Neural crest cell (in vitro differentiated cells): ENCODE data around the gene NSD1. TPM values are rescaled to one million over a fixed set of nuclear protein-coding genes. Genes with fewer than 3 reads are reported as not detected.

ENCODE experiments used
- DNase-seq: peaks from one replicate; pipeline ENCODE4 v3.0.0; 2021; ENCODE audit warnings: low read depth, mixed read lengths, low spot score
- H3K27ac Mint-ChIP-seq: one replicate; pipeline ENCODE4 v1.8.0; 2021; ENCODE audit warnings: mild to moderate bottlenecking, mixed read lengths; ENCODE audit not compliant: unreplicated experiment
- H3K27me3 Mint-ChIP-seq: 2 replicates; pipeline ENCODE4 v1.8.0; 2021; ENCODE audit warnings: low read depth, mild to moderate bottlenecking, mixed read lengths
- H3K36me3 Mint-ChIP-seq: 2 replicates; pipeline ENCODE4 v1.8.0; 2021; ENCODE audit warnings: low read depth, mild to moderate bottlenecking, mixed read lengths
- H3K4me1 Mint-ChIP-seq: 2 replicates; pipeline ENCODE4 v1.8.0; 2021; ENCODE audit warnings: mixed read lengths
- H3K4me3 Mint-ChIP-seq: one replicate; pipeline ENCODE4 v1.8.0; 2021; ENCODE audit warnings: mild to moderate bottlenecking, mixed read lengths
- H3K9me3 Mint-ChIP-seq: 2 replicates; pipeline ENCODE4 v1.8.0; 2021; ENCODE audit warnings: mixed read lengths
- long read RNA-seq: library from polyadenylated mRNA; unstranded; transcript quantifications from one replicate; pipeline ENCODE4 v2.0.0, GENCODE V29; 2020
- total RNA-seq: library from RNA; stranded (reverse); gene quantifications from 2 replicates; pipeline ENCODE4 v1.2.1, GENCODE V29; 2021
- TF ChIP-seq, protein P1 (sequence below): fragments of 200-600 bp; sonication (generic); conservative IDR thresholded peaks from 2 replicates; pipeline ENCODE4 v1.5.0; 2021; ENCODE audit warnings: antibody characterized with exemption, mild to moderate bottlenecking

The NSD1 gene, protein sequence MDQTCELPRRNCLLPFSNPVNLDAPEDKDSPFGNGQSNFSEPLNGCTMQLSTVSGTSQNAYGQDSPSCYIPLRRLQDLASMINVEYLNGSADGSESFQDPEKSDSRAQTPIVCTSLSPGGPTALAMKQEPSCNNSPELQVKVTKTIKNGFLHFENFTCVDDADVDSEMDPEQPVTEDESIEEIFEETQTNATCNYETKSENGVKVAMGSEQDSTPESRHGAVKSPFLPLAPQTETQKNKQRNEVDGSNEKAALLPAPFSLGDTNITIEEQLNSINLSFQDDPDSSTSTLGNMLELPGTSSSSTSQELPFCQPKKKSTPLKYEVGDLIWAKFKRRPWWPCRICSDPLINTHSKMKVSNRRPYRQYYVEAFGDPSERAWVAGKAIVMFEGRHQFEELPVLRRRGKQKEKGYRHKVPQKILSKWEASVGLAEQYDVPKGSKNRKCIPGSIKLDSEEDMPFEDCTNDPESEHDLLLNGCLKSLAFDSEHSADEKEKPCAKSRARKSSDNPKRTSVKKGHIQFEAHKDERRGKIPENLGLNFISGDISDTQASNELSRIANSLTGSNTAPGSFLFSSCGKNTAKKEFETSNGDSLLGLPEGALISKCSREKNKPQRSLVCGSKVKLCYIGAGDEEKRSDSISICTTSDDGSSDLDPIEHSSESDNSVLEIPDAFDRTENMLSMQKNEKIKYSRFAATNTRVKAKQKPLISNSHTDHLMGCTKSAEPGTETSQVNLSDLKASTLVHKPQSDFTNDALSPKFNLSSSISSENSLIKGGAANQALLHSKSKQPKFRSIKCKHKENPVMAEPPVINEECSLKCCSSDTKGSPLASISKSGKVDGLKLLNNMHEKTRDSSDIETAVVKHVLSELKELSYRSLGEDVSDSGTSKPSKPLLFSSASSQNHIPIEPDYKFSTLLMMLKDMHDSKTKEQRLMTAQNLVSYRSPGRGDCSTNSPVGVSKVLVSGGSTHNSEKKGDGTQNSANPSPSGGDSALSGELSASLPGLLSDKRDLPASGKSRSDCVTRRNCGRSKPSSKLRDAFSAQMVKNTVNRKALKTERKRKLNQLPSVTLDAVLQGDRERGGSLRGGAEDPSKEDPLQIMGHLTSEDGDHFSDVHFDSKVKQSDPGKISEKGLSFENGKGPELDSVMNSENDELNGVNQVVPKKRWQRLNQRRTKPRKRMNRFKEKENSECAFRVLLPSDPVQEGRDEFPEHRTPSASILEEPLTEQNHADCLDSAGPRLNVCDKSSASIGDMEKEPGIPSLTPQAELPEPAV (N-terminal part only)
- 122 TPM in 2 replicates for total RNA-seq
- long read RNA-seq, partial matches to known transcripts, result 26 of 66 reads
- long read RNA-seq, other reads (novel, unspliced or antisense), result 38 of 66 reads

DNA sequence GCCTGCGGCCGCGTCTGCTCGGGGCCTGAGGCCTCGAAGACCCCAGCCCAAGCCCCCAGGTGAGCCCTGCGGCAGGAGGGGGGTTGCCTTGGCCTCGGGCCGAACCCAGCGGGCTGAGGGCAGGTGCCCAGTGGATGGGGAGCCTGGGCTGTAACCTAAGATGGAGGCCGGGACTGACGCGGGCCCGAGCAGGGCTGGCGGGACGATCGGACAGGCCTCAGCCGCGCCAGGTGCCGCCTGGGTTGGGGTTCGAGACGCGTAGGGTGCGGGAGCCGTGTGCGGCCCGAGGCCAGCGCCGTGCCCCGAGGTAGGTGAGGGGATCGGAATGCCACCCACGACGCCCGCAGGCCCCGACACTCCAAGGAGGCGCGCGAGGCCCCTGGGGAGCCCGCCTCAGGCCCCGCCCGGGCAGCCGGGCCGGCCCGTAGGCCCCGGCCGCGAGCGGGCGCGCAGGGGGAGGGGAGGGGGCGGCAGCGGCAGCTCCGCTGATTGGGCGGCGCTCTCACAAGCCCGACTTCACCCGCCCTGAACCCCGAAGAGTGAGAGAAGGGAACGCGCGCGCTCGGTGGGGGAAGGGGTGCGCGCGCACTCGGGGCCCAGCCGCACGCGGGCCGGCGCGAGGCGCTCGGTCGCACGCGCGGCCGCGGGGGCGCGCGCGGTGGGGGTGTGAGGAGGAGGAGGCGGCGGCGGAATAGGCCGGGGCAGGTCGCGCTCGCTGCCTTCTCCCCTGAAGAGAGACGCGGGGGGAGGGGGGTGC lies at the start of gene NSD1:
TSS of gene NSD1 (plus strand) at position 678 of the 757 bp plus-strand sequence. CDS start 1,331 bp downstream, outside the sequence.
- peaks cover 11% of the 10 kb centered on the region for H3K36me3 Mint-ChIP-seq
- H3K27me3 Mint-ChIP-seq, result peaks cover 7% of the 10 kb centered on the region
- DNase-seq, result peak; percentile 77
- peaks cover 30% of the 10 kb centered on the region for H3K4me1 Mint-ChIP-seq
- peak within 1 kb of the TSS; percentile 97 for H3K27ac Mint-ChIP-seq
- H3K4me3 Mint-ChIP-seq, result peak within 1 kb of the TSS; percentile 94
- TF ChIP-seq, protein P1, sequence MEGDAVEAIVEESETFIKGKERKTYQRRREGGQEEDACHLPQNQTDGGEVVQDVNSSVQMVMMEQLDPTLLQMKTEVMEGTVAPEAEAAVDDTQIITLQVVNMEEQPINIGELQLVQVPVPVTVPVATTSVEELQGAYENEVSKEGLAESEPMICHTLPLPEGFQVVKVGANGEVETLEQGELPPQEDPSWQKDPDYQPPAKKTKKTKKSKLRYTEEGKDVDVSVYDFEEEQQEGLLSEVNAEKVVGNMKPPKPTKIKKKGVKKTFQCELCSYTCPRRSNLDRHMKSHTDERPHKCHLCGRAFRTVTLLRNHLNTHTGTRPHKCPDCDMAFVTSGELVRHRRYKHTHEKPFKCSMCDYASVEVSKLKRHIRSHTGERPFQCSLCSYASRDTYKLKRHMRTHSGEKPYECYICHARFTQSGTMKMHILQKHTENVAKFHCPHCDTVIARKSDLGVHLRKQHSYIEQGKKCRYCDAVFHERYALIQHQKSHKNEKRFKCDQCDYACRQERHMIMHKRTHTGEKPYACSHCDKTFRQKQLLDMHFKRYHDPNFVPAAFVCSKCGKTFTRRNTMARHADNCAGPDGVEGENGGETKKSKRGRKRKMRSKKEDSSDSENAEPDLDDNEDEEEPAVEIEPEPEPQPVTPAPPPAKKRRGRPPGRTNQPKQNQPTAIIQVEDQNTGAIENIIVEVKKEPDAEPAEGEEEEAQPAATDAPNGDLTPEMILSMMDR, result no peak
- no peaks in the 10 kb centered on the region for H3K9me3 Mint-ChIP-seq

DNA sequence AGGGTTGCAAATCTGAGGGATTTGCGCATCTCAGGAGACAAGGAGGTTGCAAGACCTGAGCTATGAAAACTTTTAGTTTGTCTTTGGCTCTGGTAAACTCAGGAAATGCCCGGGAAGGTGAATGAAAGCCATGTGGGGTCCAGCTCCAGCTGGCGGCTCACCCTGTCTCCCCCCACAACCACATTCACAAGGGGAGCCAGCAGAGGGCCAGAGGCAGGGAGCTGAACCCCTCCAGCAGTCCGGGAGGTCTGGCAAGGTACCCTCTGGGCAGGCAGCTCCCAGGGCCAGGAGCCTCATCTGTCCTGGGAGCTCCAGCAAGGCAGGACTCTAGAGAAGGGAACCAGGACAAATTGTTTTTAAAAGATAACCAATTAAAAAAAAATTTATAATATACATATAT lies 49.4 kb upstream of the NSD1 start:
- no peaks in the 10 kb centered on the region for H3K9me3 Mint-ChIP-seq
- H3K36me3 Mint-ChIP-seq, result no peaks in the 10 kb centered on the region
- no peak overlapping the region for H3K27ac Mint-ChIP-seq
- H3K4me3 Mint-ChIP-seq, result no peak overlapping the region
- no peak for DNase-seq
- H3K4me1 Mint-ChIP-seq, result peaks cover 19% of the 10 kb centered on the region
- TF ChIP-seq, protein P1, result no peak
- peaks cover 14% of the 10 kb centered on the region for H3K27me3 Mint-ChIP-seq

DNA sequence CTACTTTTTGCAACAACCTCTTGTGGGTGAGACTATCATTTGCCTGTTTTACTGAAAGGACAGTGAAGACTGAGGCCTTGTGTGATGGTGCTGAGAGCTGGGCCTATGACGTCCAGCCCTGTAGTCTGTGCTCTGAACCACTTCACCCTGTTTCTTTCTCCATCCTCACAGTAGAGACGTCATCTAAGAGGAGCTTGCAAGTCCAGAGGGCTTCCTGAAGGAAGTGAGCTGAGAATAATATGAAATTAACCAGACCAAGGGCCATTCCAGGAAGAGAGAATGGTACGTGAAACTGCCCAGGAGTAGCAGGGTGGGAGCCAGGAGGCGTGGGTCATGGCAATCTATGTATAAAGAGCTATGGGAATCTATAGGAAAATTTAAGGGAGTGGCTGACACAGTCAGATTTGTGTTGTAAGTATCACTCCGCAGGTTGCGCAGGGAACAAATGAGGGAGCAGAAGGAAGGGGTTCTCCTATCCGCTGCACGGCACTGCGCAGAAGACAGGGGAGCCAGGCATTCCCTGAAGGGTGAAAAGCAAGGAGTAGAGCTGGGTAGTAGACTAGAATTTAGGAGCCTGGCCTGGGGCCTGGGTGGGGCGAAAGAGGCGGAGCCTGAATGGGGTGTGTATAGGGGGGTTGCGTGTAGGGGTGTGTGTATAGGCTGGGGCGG lies 47.5 kb upstream of the NSD1 start:
- Mint-ChIP-seq H3K9me3 (no peaks in the 10 kb centered on the region), H3K27me3 (peaks cover 14% of the 10 kb centered on the region), H3K27ac (no peak overlapping the region), H3K36me3 (no peaks in the 10 kb centered on the region), H3K4me3 (peak overlapping the region; percentile 49), H3K4me1 (peaks cover 24% of the 10 kb centered on the region)
- no peak for DNase-seq
- TF ChIP-seq, protein P1, result no peak

DNA sequence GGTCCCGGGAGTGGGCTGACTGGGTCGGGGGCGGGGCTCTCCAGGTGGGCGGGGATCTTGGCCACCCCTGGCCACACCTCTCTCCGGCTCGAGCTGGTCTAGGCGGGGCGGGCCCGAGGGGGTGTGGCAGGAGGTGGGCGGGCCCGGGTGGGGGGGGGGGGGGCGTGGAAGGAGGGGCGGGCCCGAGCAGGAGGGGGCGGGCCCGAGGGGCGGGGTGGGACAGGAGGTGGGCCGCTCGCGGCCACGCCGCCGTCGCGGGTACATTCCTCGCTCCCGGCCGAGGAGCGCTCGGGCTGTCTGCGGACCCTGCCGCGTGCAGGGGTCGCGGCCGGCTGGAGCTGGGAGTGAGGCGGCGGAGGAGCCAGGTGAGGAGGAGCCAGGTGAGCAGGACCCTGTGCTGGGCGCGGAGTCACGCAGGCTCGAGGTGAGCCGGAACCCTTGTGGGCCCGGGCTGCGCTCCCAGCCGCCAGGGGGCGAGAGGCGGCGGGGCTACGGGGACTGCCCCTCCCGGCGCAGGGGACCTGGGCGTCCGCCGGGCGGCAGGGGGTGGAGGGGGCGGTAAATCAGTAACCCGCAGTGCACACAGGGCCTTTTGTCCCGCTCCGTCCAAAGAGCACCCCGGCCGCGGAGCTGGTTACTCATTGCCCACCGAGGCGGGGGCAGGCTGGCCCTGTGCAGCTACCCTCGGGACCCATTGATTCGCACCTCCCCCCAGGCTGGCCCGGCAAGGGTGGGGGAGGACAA lies 46.7 kb upstream of the NSD1 start, which contains the start of gene FGFR4:
TSS of gene FGFR4 (plus strand) at position 262 of the 744 bp plus-strand sequence. CDS start 2,688 bp downstream, outside the sequence.
- TF ChIP-seq, protein P1, result peak; percentile 77
- DNase-seq, result peak; percentile 52
- Mint-ChIP-seq H3K27me3 (peaks cover 14% of the 10 kb centered on the region), H3K36me3 (no peaks in the 10 kb centered on the region), H3K4me1 (peaks cover 24% of the 10 kb centered on the region), H3K4me3 (peak within 1 kb of the TSS; percentile 49), H3K9me3 (no peaks in the 10 kb centered on the region), H3K27ac (no peak within 1 kb of the TSS)
